BLaER1 (cell line): ENCODE measurements around the gene FOLR3.
A peak's percentile ranks its signal among the peaks of the same experiment; 100 is the strongest.

Experiments
- H3K27ac ChIP-seq: shearing (Covaris generic); formaldehyde crosslinking; 2 replicates; pipeline ENCODE4 v1.8.1; 2022
- H3K27me3 ChIP-seq: shearing (Covaris generic); formaldehyde crosslinking; 2 replicates; pipeline ENCODE4 v1.8.1; 2022
- H3K36me3 ChIP-seq: shearing (Covaris generic); formaldehyde crosslinking; 2 replicates; pipeline ENCODE4 v1.8.1; 2022
- H3K4me1 ChIP-seq: shearing (Covaris generic); formaldehyde crosslinking; 2 replicates; pipeline ENCODE4 v1.8.1; 2022
- H3K4me2 ChIP-seq: shearing (Covaris generic); formaldehyde crosslinking; 2 replicates; pipeline ENCODE4 v1.8.1; 2022
- H3K4me3 ChIP-seq: shearing (Covaris generic); formaldehyde crosslinking; 2 replicates; pipeline ENCODE4 v1.8.1; 2022
- H3K9ac ChIP-seq: shearing (Covaris generic); formaldehyde crosslinking; 2 replicates; pipeline ENCODE4 v1.8.1; 2022
- H3K9me3 ChIP-seq: shearing (Covaris generic); formaldehyde crosslinking; 2 replicates; pipeline ENCODE4 v1.8.1; 2022
- H4K20me1 ChIP-seq: shearing (Covaris generic); formaldehyde crosslinking; 2 replicates; pipeline ENCODE4 v1.8.1; 2022
- Cebpa-rat ChIP-seq: shearing (Covaris generic); IDR thresholded peaks from 2 replicates; pipeline ENCODE4 v1.8.1; 2022

FOLR3 gene

DNA sequence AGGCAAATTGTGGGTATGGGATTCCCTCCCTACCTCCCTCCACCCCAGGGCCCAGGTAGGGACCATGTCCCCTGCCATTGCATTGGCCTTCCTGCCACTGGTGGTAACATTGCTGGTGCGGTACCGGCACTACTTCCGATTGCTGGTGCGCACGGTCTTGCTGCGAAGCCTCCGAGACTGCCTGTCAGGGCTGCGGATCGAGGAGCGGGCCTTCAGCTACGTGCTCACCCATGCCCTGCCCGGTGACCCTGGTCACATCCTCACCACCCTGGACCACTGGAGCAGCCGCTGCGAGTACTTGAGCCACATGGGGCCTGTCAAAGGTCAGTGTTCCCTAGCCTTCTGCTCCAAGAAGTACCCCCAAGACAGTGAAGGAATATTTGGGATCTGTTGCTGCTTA lies 29.6 kb upstream of the FOLR3 start, which contains the start of gene TOMT:
TSS of gene TOMT (plus strand) at position 37 of the 400 bp plus-strand sequence. CDS start at position 65, 28 bp downstream.
- Histone ChIP-seq H3K27me3 (no peaks in the 10 kb centered on the region), H3K9me3 (no peaks in the 10 kb centered on the region), H4K20me1 (no peaks in the 10 kb centered on the region), H3K4me2 (no peak within 1 kb of the TSS), H3K4me3 (no peak within 1 kb of the TSS), H3K36me3 (peaks cover 46% of the 10 kb centered on the region), H3K27ac (no peak within 1 kb of the TSS), H3K9ac (no peak within 1 kb of the TSS), H3K4me1 (peaks cover 26% of the 10 kb centered on the region)
- TF ChIP-seq Cebpa-rat, result no peak

DNA sequence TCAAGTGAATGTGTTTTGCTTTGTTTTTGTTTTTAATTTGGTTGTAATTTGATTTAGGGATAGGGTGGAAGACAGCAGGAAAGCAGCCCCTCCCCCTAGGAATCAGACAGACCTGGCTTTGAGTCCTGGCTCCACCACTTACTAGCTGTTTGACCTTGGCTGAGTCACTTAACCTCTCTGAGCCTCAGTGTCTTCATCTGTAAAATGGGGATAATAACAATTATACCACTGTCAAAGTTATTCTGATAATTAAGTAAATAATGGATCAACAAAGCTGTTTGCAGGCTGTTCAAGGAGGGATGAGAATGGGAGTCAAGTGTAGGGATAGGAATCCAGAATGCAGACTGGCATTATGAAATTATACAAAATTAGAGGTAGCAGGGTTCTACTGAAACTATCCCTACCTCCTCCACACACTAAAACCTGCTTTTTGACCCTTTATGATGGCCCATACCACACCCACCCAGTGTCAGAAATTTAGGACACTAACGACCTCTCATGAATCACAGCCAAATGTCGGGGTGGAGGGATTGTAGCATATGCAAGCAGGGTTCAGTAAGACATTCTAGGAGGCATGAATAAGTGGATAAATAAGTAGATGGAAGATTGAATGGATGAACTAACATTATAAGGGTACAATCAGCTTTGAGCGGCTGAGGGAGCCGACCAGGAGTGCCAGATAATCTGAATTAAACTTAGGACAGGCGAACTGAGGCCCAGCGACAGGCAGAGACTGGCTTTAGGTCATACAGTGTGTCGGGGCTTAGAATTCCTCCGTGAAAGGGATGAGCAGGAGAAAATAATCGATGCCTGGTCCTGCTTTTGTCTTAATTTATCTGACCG lies 24.0 kb upstream of the FOLR3 start:
- Histone ChIP-seq H3K9me3 (no peaks in the 10 kb centered on the region), H3K9ac (peak overlapping the region; percentile 97), H3K4me3 (peak overlapping the region; percentile 73), H3K36me3 (peaks cover 32% of the 10 kb centered on the region), H3K27me3 (no peaks in the 10 kb centered on the region), H3K4me2 (peak overlapping the region; percentile 94), H4K20me1 (no peaks in the 10 kb centered on the region), H3K27ac (peak overlapping the region; percentile 99), H3K4me1 (peaks cover 20% of the 10 kb centered on the region)
- TF ChIP-seq Cebpa-rat, result no peak

DNA sequence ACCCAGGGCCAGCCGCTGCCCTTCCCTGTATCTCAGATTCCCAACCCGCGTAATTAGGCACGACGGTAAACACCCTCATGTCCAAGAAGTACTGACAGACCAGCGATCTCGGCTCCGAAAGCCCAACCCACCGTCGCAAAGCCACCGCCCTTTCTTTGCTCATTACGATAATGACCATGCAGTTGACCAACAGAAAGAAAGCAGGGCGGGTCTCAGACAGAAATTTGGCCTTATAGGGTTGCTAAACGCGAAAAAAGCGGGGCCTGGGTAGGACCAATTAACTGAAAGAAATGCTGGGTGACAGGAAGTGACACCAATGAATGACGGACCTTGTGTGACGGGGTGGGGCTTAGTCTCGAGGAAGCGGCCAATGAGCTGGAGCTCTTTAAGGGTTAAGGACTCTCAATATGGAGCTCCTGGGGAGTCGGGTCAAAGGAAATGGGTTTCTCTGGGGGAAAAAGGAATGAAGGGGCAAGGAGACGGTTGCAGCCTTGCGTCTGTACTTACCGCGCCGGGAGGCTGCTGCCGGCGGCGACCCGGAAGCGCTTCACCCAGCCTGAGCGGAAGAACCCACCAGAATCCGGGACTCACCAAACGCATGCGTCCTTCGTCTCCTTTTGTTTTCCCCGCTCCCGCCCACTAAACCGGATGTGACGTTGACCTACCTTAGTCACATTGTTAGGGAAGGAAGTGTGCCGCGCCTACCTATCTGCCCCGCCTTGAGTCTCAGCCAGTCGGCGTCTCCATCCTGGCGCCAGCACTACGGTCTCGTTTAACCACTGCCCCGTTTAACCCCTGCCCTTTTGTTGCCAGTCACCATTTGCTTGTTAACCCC lies 23.2 kb upstream of the FOLR3 start, which contains the start of gene ANAPC15:
TSS of gene ANAPC15 (minus strand) at position 553 of the 835 bp plus-strand sequence. CDS start 1,419 bp downstream, outside the sequence.
- Histone ChIP-seq H3K4me3 (peak within 1 kb of the TSS; percentile 73), H3K9me3 (no peaks in the 10 kb centered on the region), H3K27me3 (no peaks in the 10 kb centered on the region), H3K36me3 (peaks cover 31% of the 10 kb centered on the region), H4K20me1 (no peaks in the 10 kb centered on the region), H3K27ac (peak within 1 kb of the TSS; percentile 99), H3K4me2 (peak within 1 kb of the TSS; percentile 94), H3K9ac (peak within 1 kb of the TSS; percentile 97), H3K4me1 (peaks cover 20% of the 10 kb centered on the region)
- no peak for TF ChIP-seq Cebpa-rat

DNA sequence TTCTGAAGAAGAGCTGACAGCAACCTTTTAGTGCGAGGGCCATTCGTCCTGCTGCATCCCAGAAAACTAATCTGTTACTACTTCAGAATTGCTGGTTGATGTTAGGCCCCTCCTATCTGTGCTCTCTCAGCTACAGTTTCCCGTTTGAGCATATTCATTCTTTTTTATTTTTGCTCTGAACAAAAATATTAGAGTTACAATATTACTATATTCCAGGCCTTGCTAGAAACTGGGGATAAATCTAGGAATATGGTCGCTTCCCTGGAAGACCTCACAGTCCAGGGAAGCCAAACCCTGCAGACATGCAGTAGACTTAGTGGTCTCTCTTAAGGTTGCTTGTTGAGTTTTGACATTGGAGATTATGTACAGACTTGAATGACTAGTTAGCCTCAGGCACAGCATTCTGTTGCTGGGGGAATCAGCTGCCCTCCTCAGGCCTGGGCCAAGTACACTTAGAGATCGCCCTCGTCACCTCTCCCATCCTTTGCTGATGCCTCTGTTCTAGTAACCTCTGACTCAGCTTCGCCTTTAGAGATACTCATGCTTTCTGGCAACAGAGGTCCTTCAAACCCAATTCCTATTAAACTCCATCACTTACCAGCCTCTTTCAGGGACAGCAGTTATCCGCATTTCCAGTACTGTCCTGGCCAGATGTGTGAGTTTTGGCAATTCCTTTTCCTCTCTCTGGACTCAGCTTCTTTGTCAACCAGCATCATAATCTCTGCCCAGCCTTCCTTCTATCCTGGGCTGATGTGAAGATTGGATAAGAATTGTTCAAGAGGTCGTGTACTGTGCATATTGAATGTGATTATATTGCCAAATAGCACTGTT lies 22.3 kb upstream of the FOLR3 start:
- H3K4me2 ChIP-seq, result peak overlapping the region; percentile 94
- no peaks in the 10 kb centered on the region for H3K27me3 ChIP-seq
- no peaks in the 10 kb centered on the region for H3K9me3 ChIP-seq
- H3K4me3 ChIP-seq, result peak overlapping the region; percentile 73
- peaks cover 20% of the 10 kb centered on the region for H3K4me1 ChIP-seq
- no peaks in the 10 kb centered on the region for H4K20me1 ChIP-seq
- H3K27ac ChIP-seq, result peak overlapping the region; percentile 99
- no peak for TF ChIP-seq Cebpa-rat
- H3K36me3 ChIP-seq, result peaks cover 23% of the 10 kb centered on the region
- H3K9ac ChIP-seq, result peak overlapping the region; percentile 97

DNA sequence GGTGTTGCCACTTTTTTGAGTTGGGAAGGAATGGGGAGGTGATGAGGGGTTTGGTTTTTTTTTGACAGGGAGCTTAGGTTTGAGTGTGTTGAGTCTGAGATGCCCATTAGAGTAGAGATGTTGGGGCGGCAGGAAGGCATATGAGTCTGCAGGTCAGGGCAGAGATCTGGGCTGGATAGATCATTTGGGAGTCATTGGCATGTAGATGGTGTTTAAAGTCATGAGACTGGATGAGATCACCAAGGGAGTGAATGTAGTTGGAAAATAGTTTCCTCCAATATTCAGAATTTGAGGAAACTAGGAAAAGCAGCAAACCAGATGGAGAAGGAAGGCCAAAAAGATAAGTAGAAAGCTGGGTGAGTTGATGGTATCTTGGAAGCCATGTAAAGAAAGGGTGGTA lies 21.0 kb upstream of the FOLR3 start:
- no peak overlapping the region for H3K4me2 ChIP-seq
- TF ChIP-seq Cebpa-rat, result no peak
- H3K36me3 ChIP-seq, result peaks cover 10% of the 10 kb centered on the region
- H4K20me1 ChIP-seq, result no peaks in the 10 kb centered on the region
- no peak overlapping the region for H3K9ac ChIP-seq
- H3K27me3 ChIP-seq, result no peaks in the 10 kb centered on the region
- H3K4me1 ChIP-seq, result peaks cover 20% of the 10 kb centered on the region
- no peak overlapping the region for H3K4me3 ChIP-seq
- H3K9me3 ChIP-seq, result no peaks in the 10 kb centered on the region
- H3K27ac ChIP-seq, result no peak overlapping the region

DNA sequence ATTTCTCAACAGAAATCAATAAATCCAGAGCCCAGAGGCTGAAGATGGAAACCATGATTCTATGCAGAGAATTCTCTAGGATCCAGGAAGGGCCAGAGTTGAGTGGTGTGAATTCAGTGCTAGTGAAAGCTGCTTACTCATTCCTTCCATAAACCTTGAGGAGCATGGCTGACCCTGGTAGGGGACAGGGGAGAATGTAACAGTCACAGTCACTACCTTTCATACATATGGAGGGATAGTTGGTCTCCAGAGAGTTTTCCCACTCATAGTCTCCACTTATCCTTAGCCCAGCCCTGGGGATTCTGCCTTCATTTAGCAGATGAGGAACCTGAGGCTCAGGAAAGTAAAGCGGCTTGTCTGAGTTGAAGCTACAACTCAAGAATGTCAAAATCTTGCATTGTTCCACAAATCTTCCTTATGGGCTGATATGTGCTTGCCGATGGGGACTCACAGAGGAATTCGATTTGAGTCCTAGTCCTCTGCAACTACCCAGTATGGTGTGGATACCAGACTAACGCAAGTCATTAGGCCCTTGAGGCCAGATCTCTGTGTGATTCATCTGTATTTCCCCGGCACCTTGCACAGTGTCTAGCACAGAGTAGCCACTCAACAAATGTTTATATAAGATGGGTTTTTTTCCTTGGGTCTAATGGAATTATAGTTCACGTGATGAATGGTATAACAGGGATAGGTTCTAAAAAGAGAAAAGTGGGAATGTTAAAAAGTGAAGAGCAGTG lies 19.3 kb upstream of the FOLR3 start:
- no peak overlapping the region for H3K4me3 ChIP-seq
- peaks cover 16% of the 10 kb centered on the region for H3K4me1 ChIP-seq
- H4K20me1 ChIP-seq, result no peaks in the 10 kb centered on the region
- H3K36me3 ChIP-seq, result no peaks in the 10 kb centered on the region
- no peak for TF ChIP-seq Cebpa-rat
- no peaks in the 10 kb centered on the region for H3K9me3 ChIP-seq
- no peak overlapping the region for H3K9ac ChIP-seq
- no peak overlapping the region for H3K4me2 ChIP-seq
- H3K27me3 ChIP-seq, result no peaks in the 10 kb centered on the region
- H3K27ac ChIP-seq, result no peak overlapping the region

DNA sequence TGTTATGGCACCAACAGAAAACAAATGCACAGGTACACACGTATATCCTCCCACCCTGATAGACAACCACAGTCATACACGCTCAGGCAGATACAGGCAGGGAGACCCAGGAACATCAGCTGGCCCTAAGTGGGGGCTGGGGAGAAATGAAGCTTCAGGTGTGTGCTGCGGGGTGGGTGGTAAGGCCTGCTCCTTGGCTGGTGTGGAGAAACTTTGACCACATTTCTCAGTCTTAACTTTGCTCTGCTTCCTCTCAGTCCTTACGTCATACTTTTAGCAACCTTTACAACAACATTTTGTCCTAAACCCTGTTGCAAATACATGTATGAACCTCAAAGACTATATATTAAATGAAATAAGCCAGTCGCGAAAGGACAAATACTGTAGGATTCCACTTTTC lies 16.3 kb upstream of the FOLR3 start:
- Histone ChIP-seq H3K9me3 (peaks cover 8% of the 10 kb centered on the region), H3K4me1 (no peaks in the 10 kb centered on the region), H3K27me3 (no peaks in the 10 kb centered on the region), H4K20me1 (no peaks in the 10 kb centered on the region), H3K27ac (no peak overlapping the region), H3K36me3 (no peaks in the 10 kb centered on the region), H3K9ac (no peak overlapping the region), H3K4me2 (no peak overlapping the region), H3K4me3 (no peak overlapping the region)
- no peak for TF ChIP-seq Cebpa-rat

DNA sequence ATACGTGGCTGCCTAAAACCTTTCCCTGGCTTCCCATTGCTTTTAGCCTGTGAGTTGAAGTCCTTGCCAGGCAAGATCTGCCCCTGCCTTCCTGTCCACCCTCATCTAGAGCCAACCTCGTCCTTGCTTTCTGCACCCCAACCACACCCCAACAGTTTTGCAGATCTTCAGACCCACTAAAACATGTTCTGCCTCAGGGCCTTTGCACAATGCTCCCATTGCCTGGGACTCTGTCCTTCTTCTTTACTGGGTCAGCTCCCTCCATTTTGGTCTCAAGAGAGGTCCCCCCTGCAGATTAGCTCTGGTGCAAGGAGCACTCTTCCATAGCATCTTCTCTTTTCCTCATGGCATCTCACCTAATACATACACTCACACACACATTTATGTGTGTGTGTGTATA lies 14.6 kb upstream of the FOLR3 start:
- H3K9ac ChIP-seq, result no peak overlapping the region
- no peaks in the 10 kb centered on the region for H3K4me1 ChIP-seq
- H4K20me1 ChIP-seq, result no peaks in the 10 kb centered on the region
- no peaks in the 10 kb centered on the region for H3K27me3 ChIP-seq
- H3K27ac ChIP-seq, result no peak overlapping the region
- H3K4me3 ChIP-seq, result no peak overlapping the region
- TF ChIP-seq Cebpa-rat, result no peak
- H3K36me3 ChIP-seq, result no peaks in the 10 kb centered on the region
- peaks cover 26% of the 10 kb centered on the region for H3K9me3 ChIP-seq
- no peak overlapping the region for H3K4me2 ChIP-seq

DNA sequence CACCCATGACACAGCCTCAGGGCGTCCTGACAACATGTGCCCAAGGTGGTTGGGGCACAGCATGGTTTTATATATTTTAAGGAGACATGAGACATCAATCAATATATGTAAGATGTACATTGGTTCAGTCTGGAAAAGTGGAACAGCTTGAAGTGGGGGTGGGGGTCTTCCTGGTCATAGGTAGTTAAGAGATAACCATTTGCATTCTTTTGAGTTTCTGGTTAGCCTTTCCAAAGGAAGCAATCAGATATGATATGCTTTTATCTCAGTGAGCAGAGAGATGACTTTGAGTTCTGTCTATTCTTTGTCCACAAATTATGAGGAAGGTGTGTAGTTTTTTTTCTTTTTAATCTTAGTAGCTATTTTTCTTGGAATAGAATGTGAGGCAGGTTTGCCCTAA lies 12.9 kb upstream of the FOLR3 start:
- Histone ChIP-seq H3K9me3 (peaks cover 41% of the 10 kb centered on the region), H4K20me1 (no peaks in the 10 kb centered on the region), H3K9ac (no peak overlapping the region), H3K4me2 (no peak overlapping the region), H3K27ac (no peak overlapping the region), H3K4me1 (no peaks in the 10 kb centered on the region), H3K36me3 (no peaks in the 10 kb centered on the region), H3K4me3 (no peak overlapping the region), H3K27me3 (no peaks in the 10 kb centered on the region)
- TF ChIP-seq Cebpa-rat, result no peak
